CD14-positive monocyte (primary cell): Measurements from ENCODE around the gene KCNG2. TPM values are rescaled to one million over a fixed set of nuclear protein-coding genes. Genes with fewer than 3 reads are reported as not detected.
A peak's percentile ranks its signal among the peaks of the same experiment; 100 is the strongest.

Experiments used
- DNase-seq, 3 donors: peaks; one replicate each; pipeline ENCODE4 v3.0.0-alpha.2; 2011 to 2022
- H2AFZ ChIP-seq: 2 replicates; pipeline ENCODE4 v1.6.0; 2012; ENCODE audit warnings: mild to moderate bottlenecking, low read depth, low read length, inconsistent platforms; ENCODE audit not compliant: insufficient read depth, poor library complexity, severe bottlenecking
- H3K27ac ChIP-seq, 2 donors: 1 replicate in 1 of 2; 2 replicates in 1 of 2; pipeline ENCODE4 v1.5.1; 2012 to 2013; ENCODE audit warnings: low read length in 2 of 2, control low read depth in 1 of 2, inconsistent platforms in 1 of 2, low read depth in 1 of 2, mild to moderate bottlenecking in 1 of 2
- H3K27me3 ChIP-seq, 2 donors: one replicate each; pipeline versions ENCODE4 v1.6.0 to v1.6.1; 2011 to 2013; ENCODE audit warnings: low read length in 2 of 2; ENCODE audit not compliant: control insufficient read depth in 2 of 2, insufficient read depth in 2 of 2
- H3K36me3 ChIP-seq, 2 donors: replicated peaks in 1 of 2; 1 replicate in 1 of 2; 2 replicates in 1 of 2; pipeline versions ENCODE4 v1.5.1 to v1.6.1; 2012 to 2013; ENCODE audit warnings: low read length in 2 of 2, control low read depth in 1 of 2, inconsistent platforms in 1 of 2, mild to moderate bottlenecking in 1 of 2; ENCODE audit not compliant: insufficient read depth in 2 of 2, control insufficient read depth in 1 of 2
- H3K4me1 ChIP-seq, 2 donors: 1 replicate in 1 of 2; 2 replicates in 1 of 2; pipeline versions ENCODE4 v1.5.1 to v1.6.1; 2012 to 2013; ENCODE audit warnings: low read length in 2 of 2, control low read depth in 1 of 2, inconsistent platforms in 1 of 2, mild to moderate bottlenecking in 1 of 2, moderate library complexity in 1 of 2; ENCODE audit not compliant: insufficient read depth in 2 of 2, control insufficient read depth in 1 of 2
- H3K4me2 ChIP-seq: replicated peaks from 2 replicates; pipeline ENCODE3; 2012; ENCODE audit warnings: low read length, moderate library complexity, mild to moderate bottlenecking; ENCODE audit not compliant: poor library complexity, severe bottlenecking; ENCODE audit errors: extremely low read depth
- H3K4me3 ChIP-seq, 3 experiments: fragments of 200-600 bp in 1 of 3; sonication (generic) in 1 of 3; replicated peaks in 1 of 3; 1 replicate in 2 of 3; 2 replicates in 1 of 3; pipeline ENCODE4 v1.5.1; 2011 to 2013; ENCODE audit warnings: low read length in 3 of 3, mild to moderate bottlenecking in 3 of 3, control low read depth in 2 of 3, low read depth in 2 of 3, inconsistent platforms in 1 of 3, moderate library complexity in 1 of 3
- H3K79me2 ChIP-seq: 2 replicates; pipeline ENCODE4 v1.6.0; 2012; ENCODE audit warnings: mild to moderate bottlenecking, control low read depth, inconsistent platforms, low read length, moderate library complexity; ENCODE audit not compliant: insufficient read depth
- H3K9ac ChIP-seq: 2 replicates; pipeline ENCODE4 v1.6.0; 2017; ENCODE audit warnings: low read length, mild to moderate bottlenecking; ENCODE audit not compliant: insufficient read depth, poor library complexity, severe bottlenecking
- H3K9me3 ChIP-seq, 2 donors: replicated peaks in 1 of 2; 1 replicate in 1 of 2; 2 replicates in 1 of 2; pipeline versions ENCODE4 v1.5.1 to v1.6.1; 2012 to 2013; ENCODE audit warnings: low read length in 2 of 2, control low read depth in 1 of 2; ENCODE audit not compliant: control insufficient read depth in 1 of 2, insufficient read depth in 1 of 2
- H4K20me1 ChIP-seq: 2 replicates; pipeline ENCODE4 v1.6.0; 2012; ENCODE audit warnings: mild to moderate bottlenecking, low read length, control low read depth, moderate library complexity; ENCODE audit not compliant: insufficient read depth
- H3K27ac Mint-ChIP-seq, 7 donors: one replicate each; pipeline ENCODE4 v1.8.0; 2020; ENCODE audit warnings: mild to moderate bottlenecking in 7 of 7, mixed read lengths in 7 of 7, moderate library complexity in 6 of 7, inconsistent platforms in 2 of 7
- H3K27me3 Mint-ChIP-seq, 3 donors: one replicate each; pipeline ENCODE4 v1.8.0; 2021 to 2022; ENCODE audit warnings: low read depth in 3 of 3, mild to moderate bottlenecking in 3 of 3, mixed read lengths in 3 of 3, moderate library complexity in 3 of 3, inconsistent platforms in 1 of 3
- H3K36me3 Mint-ChIP-seq, 2 donors: one replicate each; pipeline ENCODE4 v1.8.0; 2020; ENCODE audit warnings: mixed read lengths in 2 of 2, inconsistent platforms in 1 of 2, mild to moderate bottlenecking in 1 of 2
- H3K4me1 Mint-ChIP-seq: one replicate; pipeline ENCODE4 v1.8.0; 2020; ENCODE audit warnings: mild to moderate bottlenecking, mixed read lengths
- H3K4me3 Mint-ChIP-seq, 2 donors: one replicate each; pipeline ENCODE4 v1.8.0; 2020; ENCODE audit warnings: mild to moderate bottlenecking in 2 of 2, mixed read lengths in 2 of 2, moderate library complexity in 1 of 2
- H3K9me3 Mint-ChIP-seq, 7 donors: one replicate each; pipeline ENCODE4 v1.8.0; 2020 to 2022; ENCODE audit warnings: mixed read lengths in 7 of 7, mild to moderate bottlenecking in 6 of 7, moderate library complexity in 6 of 7, inconsistent platforms in 2 of 7
- CTCF ChIP-seq: fragments of 200-600 bp; IDR thresholded peaks from one replicate; pipeline ENCODE4 v1.8.0; 2022; ENCODE audit warnings: antibody characterized with exemption, mild to moderate bottlenecking
- WGBS: methylation state at CpG from one replicate; pipeline ENCODE4 v1.1.5; 2013; ENCODE audit warnings: missing lambda C conversion rate; ENCODE audit not compliant: insufficient coverage; 5-methylcytosine and 5-hydroxymethylcytosine counted together
- intact Hi-C, 2 donors: fragments of 100-400 bp; cut with micrococcal nuclease; formaldehyde crosslinking; loops; one replicate each; pipeline versions ENCODE4 v1.15.0 to v1.15.1; 2023
- polyA plus RNA-seq, 3 donors: library from polyadenylated mRNA; depleted of rRNA in 1 of 3; unstranded in 2 of 3; stranded (reverse) in 1 of 3; fragments of 300-500 nt in 2 of 3; fragments of >200 nt in 1 of 3; fragmentation: Illumina TruSeq in 2 of 3; gene quantifications; 1 replicate in 2 of 3; 2 replicates in 1 of 3; pipeline ENCODE4 v1.2.3, GENCODE V29; 2012 to 2021

The KCNG2 gene
- polyA plus RNA-seq, 3 donors: 0.04 TPM; not detected in 2

GRCh38 chr18:79809482-79810192 lies 11.9 kb downstream of the KCNG2 start:
- DNase-seq: no peak
- Histone ChIP-seq H3K36me3 (no peaks in the 10 kb centered on the region), H3K9me3 (peaks cover 0 to 6% of the 10 kb centered on the region in 2 donors), H3K4me2 (no peak overlapping the region), H3K9ac (no peak overlapping the region), H2AFZ (no peak overlapping the region), H4K20me1 (no peaks in the 10 kb centered on the region), H3K4me1 (peaks cover 0 to 10% of the 10 kb centered on the region in 2 donors), H3K4me3 (no peak overlapping the region), H3K27me3 (no peaks in the 10 kb centered on the region), H3K27ac (no peak overlapping the region), H3K79me2 (no peaks in the 10 kb centered on the region)
- H3K36me3 Mint-ChIP-seq: no peaks in the 10 kb centered on the region
- peak overlapping the region in 1 of 7 donors; percentile 52 for H3K27ac Mint-ChIP-seq
- peaks cover 0 to 6% (median 0%) of the 10 kb centered on the region in 3 donors for H3K27me3 Mint-ChIP-seq
- intact Hi-C loops: no loop called here
- H3K4me3 Mint-ChIP-seq: no peak overlapping the region
- H3K9me3 Mint-ChIP-seq: peaks cover 4 to 12% (median 5%) of the 10 kb centered on the region in 7 donors
- H3K4me1 Mint-ChIP-seq: peaks cover 8% of the 10 kb centered on the region
- 97% methylated on average over 31 of the region's 44 CpGs for WGBS
- no peak for TF ChIP-seq CTCF

- peak overlapping the region; percentile 0 to 18 for H3K4me3 Mint-ChIP-seq
- H3K9me3 Mint-ChIP-seq: peaks cover 4 to 12% (median 5%) of the 10 kb centered on the region in 7 donors
- no peaks in the 10 kb centered on the region for H3K36me3 Mint-ChIP-seq
- Histone ChIP-seq H2AFZ (no peak overlapping the region), H3K27me3 (no peaks in the 10 kb centered on the region), H3K4me3 (no peak overlapping the region), H3K4me1 (peaks cover 0 to 10% of the 10 kb centered on the region in 2 donors), H3K4me2 (peak overlapping the region; percentile 7), H4K20me1 (no peaks in the 10 kb centered on the region), H3K27ac (no peak overlapping the region), H3K9ac (no peak overlapping the region), H3K36me3 (no peaks in the 10 kb centered on the region), H3K79me2 (no peaks in the 10 kb centered on the region), H3K9me3 (peaks cover 0 to 6% of the 10 kb centered on the region in 2 donors)
- peak overlapping the region in 2 of 7 donors; percentile 21 to 56 for H3K27ac Mint-ChIP-seq
- no peak for DNase-seq
- peaks cover 3 to 6% (median 3%) of the 10 kb centered on the region in 3 donors for H3K27me3 Mint-ChIP-seq
- 0% methylated on average over 2 of the region's 4 CpGs for WGBS
- intact Hi-C loops: no loop called here
- TF ChIP-seq CTCF: no peak
- H3K4me1 Mint-ChIP-seq: peaks cover 8% of the 10 kb centered on the region
These were observed 14.3 kb downstream of the KCNG2 start for GRCh38 chr18:79812052-79812451.
